Gastroesophageal sphincter (tissue), 4 donors: ENCODE data around the gene EIF3C. TPM values are rescaled to one million over a fixed set of nuclear protein-coding genes. Genes with fewer than 3 reads are reported as not detected.

Experiments
- small RNA-seq, 4 donors: library from RNA; depleted of rRNA; stranded (forward); fragments of <200 nt; gene quantifications; one replicate each; pipeline ENCODE3, GENCODE V24; 2016
- total RNA-seq, 4 donors: library from RNA; depleted of rRNA; stranded (reverse); fragments of >200 nt; gene quantifications; one replicate each; pipeline ENCODE4 v1.1.0, GENCODE V29; 2016

The EIF3C gene
- total RNA-seq, 4 donors from 2014 or later = 95.7 to 301 (median 173) TPM

Small RNA genes within 50 kb of the gene (small RNA-seq; reads per million reads assigned to genes)
- gene MIR6862-2 = 0 reads per million in 4 donors

Other genes starting within 250 kb of the EIF3C start
- under 1 TPM in 1 of 4 donors, not detected in 3; 0.25 TPM for gene NPIPB7, start 239.1 kb upstream of the EIF3C start, total RNA-seq
- 10 to 100 TPM; 14.0 to 21.8 (median 18.2) TPM for gene CLN3, start 219.4 kb upstream of the EIF3C start, total RNA-seq
- gene APOBR, start 216.8 kb upstream of the EIF3C start, total RNA-seq = 1 to 10 TPM; 1.2 to 3.1 (median 1.5) TPM
- gene IL27, start 204.6 kb upstream of the EIF3C start, total RNA-seq = not detected
- gene NUPR1, start 172.5 kb upstream of the EIF3C start, total RNA-seq = 10 to 100 TPM; 32.8 to 52.8 (median 41.1) TPM
- 10 to 100 TPM; 20.3 to 45.1 (median 35.3) TPM for gene SGF29, start 157.5 kb upstream of the EIF3C start, total RNA-seq
- gene SULT1A2, start 114.4 kb upstream of the EIF3C start, total RNA-seq = 1 to 10 TPM in 1 of 4 donors, under 1 TPM in 1, not detected in 2; 0.27 to 1.2 TPM
- 10 to 100 TPM in 2 of 4 donors, 1 to 10 TPM in 2; 3.3 to 21.1 (median 9.4) TPM for gene SULT1A1, start 101.4 kb upstream of the EIF3C start, total RNA-seq
- not detected for gene NPIPB8, start 73.4 kb upstream of the EIF3C start, total RNA-seq
- 1 to 10 TPM in 3 of 4 donors, under 1 TPM in 1; 0.35 to 8.2 (median 3.0) TPM for gene NPIPB9, start 40.3 kb downstream of the EIF3C start, total RNA-seq
- gene ATXN2L, start 111.5 kb downstream of the EIF3C start, total RNA-seq = 10 to 100 TPM; 44.4 to 65.1 (median 56.9) TPM
- gene TUFM, start 134.9 kb downstream of the EIF3C start, total RNA-seq = 10 to 100 TPM; 72.2 to 91.9 (median 85.3) TPM
- gene SH2B1, start 152.4 kb downstream of the EIF3C start, total RNA-seq = 10 to 100 TPM; 23.6 to 51.0 (median 28.3) TPM
- under 1 TPM in 1 of 4 donors, not detected in 3; 0.31 TPM for gene ATP2A1, start 167.0 kb downstream of the EIF3C start, total RNA-seq
- gene RABEP2, start 213.8 kb downstream of the EIF3C start, total RNA-seq = 10 to 100 TPM; 18.9 to 30.2 (median 24.9) TPM
- gene CD19, start 220.5 kb downstream of the EIF3C start, total RNA-seq = not detected
- 10 to 100 TPM; 13.9 to 28.0 (median 22.8) TPM for gene NFATC2IP, start 239.5 kb downstream of the EIF3C start, total RNA-seq